ENCODE results near the gene ASPG.

- TF ChIP-seq CTCF (IDR thresholded peaks at IDR 0.05; ENCODE audit: insufficient read depth, low read length, poor library complexity, severe bottlenecking) = no peak
- no peak for TF ChIP-seq EZH2phosphoT487 (conservative IDR thresholded peaks at IDR 0.05; ENCODE audit: low read length)
Measured at GRCh38 chr14:104139460-104140212, 54.1 kb downstream of the ASPG start.
